Mucosa of stomach (tissue), 1 donor: Measurements from ENCODE around the gene PDE1A.

Source experiments
- H3K27me3 ChIP-seq: one replicate; pipeline ENCODE4 v1.7.0; 2013; ENCODE audit warnings: mild to moderate bottlenecking, low read length; ENCODE audit not compliant: control insufficient read depth, insufficient read depth
- H3K36me3 ChIP-seq: one replicate; pipeline ENCODE4 v1.7.0; 2013; ENCODE audit warnings: low read length; ENCODE audit not compliant: control insufficient read depth, insufficient read depth
- H3K4me1 ChIP-seq: one replicate; pipeline ENCODE4 v1.7.0; 2013; ENCODE audit warnings: mild to moderate bottlenecking, low read length; ENCODE audit not compliant: control insufficient read depth, insufficient read depth
- H3K4me3 ChIP-seq: one replicate; pipeline ENCODE4 v1.7.0; 2013; ENCODE audit warnings: low read length
- H3K9ac ChIP-seq: one replicate; pipeline ENCODE4 v1.7.0; 2013; ENCODE audit warnings: mild to moderate bottlenecking, low read length, moderate library complexity
- H3K9me3 ChIP-seq: one replicate; pipeline ENCODE4 v1.7.0; 2013; ENCODE audit warnings: mild to moderate bottlenecking, low read length, moderate library complexity; ENCODE audit not compliant: control insufficient read depth
- donor health status: Pancreatic carcinoma.

Gene PDE1A

DNA sequence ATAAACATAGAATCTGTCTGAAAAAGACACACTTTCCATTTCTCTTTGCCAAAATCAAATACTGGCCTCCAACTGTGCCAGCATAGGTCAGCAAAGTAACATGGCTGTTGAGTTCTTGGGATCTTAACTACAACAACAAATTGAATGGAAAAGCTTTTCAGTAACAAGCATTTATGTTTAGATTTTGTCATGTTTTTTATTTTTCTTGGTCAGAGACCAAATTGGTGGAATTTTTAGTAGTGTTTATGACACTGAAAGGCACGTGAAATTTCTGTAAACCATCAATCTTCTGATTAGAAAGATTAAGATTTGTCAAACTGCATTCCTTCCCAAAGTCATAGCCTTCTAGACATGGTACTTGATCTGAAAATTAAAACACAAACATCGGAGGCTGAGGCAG, 77.6 kb downstream of the PDE1A start:
- no peak overlapping the region for H3K9ac ChIP-seq
- no peaks in the 10 kb centered on the region for H3K9me3 ChIP-seq
- H3K27me3 ChIP-seq = no peaks in the 10 kb centered on the region
- no peaks in the 10 kb centered on the region for H3K36me3 ChIP-seq
- no peak overlapping the region for H3K4me3 ChIP-seq
- no peaks in the 10 kb centered on the region for H3K4me1 ChIP-seq

DNA sequence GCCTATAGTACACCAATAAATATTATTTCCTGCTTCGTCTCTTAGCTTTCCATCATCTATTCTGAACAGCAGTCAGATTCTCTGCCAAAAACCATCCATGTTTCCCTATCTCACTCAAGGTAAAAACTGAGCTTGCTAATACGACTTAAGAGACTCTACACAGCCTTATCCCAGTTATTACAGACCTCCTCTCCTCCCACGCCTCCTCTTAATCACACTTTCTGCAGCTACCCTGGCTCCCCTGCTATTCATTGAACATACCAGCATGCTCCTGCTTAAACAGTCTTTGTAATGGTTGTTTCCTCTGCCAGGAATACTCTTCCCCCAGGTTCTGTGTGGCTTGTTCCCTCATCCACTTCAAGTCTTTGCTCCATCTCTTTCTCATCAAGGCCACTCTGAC, 81.5 kb downstream of the PDE1A start:
- H3K27me3 ChIP-seq = no peaks in the 10 kb centered on the region
- no peaks in the 10 kb centered on the region for H3K4me1 ChIP-seq
- H3K4me3 ChIP-seq = no peak overlapping the region
- no peaks in the 10 kb centered on the region for H3K36me3 ChIP-seq
- H3K9ac ChIP-seq = no peak overlapping the region
- H3K9me3 ChIP-seq = no peaks in the 10 kb centered on the region

DNA sequence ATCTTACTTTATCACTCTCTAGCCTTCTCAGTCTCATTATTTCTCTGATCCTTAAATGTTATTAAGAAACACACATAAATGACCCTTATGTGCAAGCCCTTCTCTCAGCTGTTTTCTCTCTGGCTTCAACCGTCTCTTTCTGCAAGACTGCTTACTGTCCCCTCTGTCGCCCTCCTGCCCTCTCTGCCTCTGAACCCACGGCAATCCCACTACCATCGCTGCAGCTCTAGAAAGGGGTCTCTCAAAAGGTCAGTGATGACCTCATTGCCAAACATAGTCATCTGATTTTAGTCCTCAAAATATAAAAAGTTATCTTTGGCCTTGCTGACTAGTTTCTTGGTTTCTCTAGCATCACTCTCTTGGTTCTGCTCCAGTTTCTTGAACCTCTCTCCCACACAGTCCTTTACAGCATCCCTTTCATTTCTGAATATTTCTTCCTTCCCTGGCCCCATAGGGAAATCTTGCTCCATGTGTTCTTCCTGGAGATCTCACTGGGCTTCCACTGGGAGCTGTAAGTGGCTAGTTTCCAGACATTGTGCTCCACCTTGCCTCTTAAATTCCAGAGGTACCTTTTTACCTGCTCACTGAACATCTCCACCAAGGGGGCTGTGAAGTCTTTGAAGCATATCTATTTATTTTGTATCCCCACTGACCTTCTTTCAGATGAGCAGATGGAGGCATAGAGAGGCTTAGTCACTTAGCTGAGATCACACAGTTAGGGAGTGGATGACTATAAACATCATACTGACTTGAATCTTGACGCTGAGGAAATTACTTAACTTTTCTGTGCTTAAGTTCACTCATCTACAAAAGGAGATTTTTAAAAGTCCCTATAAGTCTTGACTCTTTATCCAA, 96.2 kb downstream of the PDE1A start:
- H3K9me3 ChIP-seq = no peaks in the 10 kb centered on the region
- H3K27me3 ChIP-seq = no peaks in the 10 kb centered on the region
- no peaks in the 10 kb centered on the region for H3K4me1 ChIP-seq
- no peak overlapping the region for H3K4me3 ChIP-seq
- H3K36me3 ChIP-seq = no peaks in the 10 kb centered on the region
- no peak overlapping the region for H3K9ac ChIP-seq

DNA sequence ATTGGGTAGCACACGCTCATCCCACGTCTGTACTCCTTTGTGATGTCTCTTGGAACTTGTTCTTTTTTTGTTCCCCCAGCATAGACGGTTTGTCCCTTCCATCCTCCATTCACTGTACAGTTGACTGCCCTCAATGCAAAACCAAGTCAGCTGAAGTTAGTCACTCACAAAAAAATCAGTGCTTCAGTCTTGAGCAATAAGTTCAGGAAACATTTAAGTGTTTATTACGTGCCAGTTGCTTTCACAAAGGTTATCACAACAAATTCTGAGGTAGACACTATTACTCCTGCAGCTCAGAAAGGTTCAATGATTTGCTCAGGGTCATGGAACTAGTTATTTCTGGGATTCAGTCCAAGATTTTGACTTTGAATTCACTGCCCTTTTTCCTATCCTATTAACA, 102.2 kb downstream of the PDE1A start:
- Histone ChIP-seq H3K4me1 (no peaks in the 10 kb centered on the region), H3K27me3 (no peaks in the 10 kb centered on the region), H3K4me3 (no peak overlapping the region), H3K36me3 (no peaks in the 10 kb centered on the region), H3K9me3 (no peaks in the 10 kb centered on the region), H3K9ac (no peak overlapping the region)

DNA sequence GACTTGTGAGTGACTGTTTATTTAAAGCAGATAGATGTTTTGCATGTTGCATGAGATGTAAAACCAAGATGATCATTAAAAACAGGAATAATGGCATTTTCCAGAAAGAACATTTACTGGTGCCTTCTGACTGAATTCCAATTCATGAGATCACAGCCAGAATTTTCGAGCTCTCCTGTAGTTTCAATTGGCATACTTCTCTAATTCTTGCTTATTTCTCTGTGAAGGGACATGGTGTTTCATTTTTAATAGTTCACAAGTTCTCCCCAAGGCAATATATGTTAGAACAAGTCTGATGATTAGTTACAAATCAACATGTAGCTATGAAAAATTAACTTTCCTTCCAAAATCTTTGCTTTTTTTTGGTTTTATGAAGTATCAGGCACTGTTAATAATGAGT, 105.7 kb downstream of the PDE1A start:
- H3K36me3 ChIP-seq = no peaks in the 10 kb centered on the region
- H3K9ac ChIP-seq = no peak overlapping the region
- H3K4me3 ChIP-seq = no peak overlapping the region
- no peaks in the 10 kb centered on the region for H3K4me1 ChIP-seq
- no peaks in the 10 kb centered on the region for H3K27me3 ChIP-seq
- no peaks in the 10 kb centered on the region for H3K9me3 ChIP-seq

DNA sequence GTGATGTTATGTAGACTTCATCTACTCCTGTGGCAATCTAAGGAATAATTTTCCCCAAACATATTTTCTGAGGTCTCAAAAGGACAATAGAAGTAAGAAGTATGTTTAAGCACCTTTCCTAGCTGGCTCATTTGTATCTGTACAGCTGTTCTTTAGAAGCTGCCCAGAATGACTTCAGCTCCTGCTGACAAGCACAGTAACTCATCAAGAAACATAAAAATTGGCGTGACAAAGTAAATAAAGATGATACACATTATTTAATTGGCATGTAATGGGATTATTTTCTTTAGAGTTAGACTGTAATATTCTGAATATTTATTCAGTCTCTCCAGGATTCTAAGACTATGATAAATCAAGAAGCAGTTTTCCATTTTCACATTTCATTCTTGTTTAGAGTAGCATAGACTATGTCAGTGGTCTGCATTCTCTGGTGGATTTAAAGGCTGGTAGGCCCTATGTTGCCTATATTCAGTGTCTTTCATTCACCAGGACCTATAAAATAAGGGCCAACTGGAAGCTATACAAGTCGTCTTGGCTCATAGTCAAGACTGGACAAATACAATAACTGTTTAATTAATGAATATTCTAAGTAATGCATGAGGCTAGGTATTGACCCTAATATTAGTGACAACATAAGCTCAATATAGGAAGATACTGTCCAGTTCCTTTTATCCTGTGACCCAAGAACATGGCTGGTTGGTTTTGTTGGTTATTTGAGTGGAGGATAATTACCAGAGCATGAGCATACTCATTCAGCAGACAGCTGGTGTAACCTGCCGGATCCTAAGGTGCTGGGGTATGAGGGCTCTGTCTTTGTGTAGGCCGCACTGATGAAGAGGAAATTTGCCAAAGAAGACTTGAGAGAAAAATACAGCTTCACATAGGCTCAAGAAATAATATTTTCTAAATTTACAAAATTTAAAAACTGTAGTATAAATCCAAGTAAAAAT, 107.0 kb downstream of the PDE1A start:
- Histone ChIP-seq H3K4me1 (no peaks in the 10 kb centered on the region), H3K9ac (no peak overlapping the region), H3K27me3 (no peaks in the 10 kb centered on the region), H3K36me3 (no peaks in the 10 kb centered on the region), H3K4me3 (no peak overlapping the region), H3K9me3 (no peaks in the 10 kb centered on the region)

DNA sequence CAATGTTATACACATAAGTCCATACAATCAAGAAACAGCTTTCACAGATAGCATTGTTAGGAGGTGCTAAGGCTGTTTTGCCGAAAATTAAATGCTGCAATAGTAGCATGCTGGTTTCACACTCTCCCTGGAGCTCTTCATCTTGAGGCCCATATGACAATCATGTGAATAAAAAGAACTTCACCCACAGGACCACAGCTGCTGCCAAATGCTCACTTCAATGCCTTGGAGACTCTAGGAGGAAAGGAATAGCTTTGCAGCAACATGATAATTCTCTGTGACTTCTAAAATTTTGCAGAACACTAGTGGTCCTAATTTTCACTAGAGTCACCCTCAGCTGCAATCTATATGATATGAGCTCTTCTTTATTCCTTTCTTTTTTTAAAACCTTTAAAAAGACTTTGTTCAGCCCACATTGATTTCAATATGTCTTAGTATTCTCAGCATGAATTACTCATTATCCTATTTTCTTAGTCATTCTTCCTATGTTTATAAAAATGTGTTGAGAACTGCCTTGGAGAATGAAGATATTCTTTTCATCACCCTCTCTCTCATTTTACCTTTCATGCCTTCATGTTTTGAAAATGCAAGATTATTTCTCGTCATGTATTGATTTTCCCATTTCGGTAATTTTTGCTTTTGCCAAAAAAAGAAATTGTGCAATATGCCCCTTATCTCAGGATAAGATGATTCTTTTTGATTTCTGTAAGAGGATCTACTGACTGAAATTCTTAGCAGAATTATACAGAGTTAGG, 108.2 kb downstream of the PDE1A start:
- no peaks in the 10 kb centered on the region for H3K9me3 ChIP-seq
- H3K9ac ChIP-seq = no peak overlapping the region
- no peaks in the 10 kb centered on the region for H3K27me3 ChIP-seq
- no peak overlapping the region for H3K4me3 ChIP-seq
- H3K36me3 ChIP-seq = no peaks in the 10 kb centered on the region
- no peaks in the 10 kb centered on the region for H3K4me1 ChIP-seq

DNA sequence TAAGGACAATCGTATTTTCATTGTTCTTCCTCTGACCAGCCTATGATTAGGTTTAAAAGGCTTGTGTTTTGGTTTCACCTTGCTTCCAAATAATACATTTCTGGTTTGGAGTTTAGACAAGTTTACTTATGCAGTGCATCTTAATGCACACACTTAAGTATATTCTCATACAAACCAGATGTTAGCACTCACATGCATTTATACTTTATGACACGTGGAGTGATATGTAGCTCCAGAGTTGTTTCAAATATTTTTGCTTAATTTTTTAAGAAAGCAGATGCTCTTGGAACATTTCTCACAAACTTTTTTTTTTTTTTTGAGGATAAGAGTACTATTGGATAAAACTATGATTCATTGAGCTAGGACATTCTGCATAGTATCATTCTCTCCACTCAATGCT, 109.9 kb downstream of the PDE1A start:
- no peak overlapping the region for H3K4me3 ChIP-seq
- H3K4me1 ChIP-seq = no peaks in the 10 kb centered on the region
- no peaks in the 10 kb centered on the region for H3K27me3 ChIP-seq
- H3K9ac ChIP-seq = no peak overlapping the region
- H3K9me3 ChIP-seq = no peaks in the 10 kb centered on the region
- H3K36me3 ChIP-seq = no peaks in the 10 kb centered on the region

DNA sequence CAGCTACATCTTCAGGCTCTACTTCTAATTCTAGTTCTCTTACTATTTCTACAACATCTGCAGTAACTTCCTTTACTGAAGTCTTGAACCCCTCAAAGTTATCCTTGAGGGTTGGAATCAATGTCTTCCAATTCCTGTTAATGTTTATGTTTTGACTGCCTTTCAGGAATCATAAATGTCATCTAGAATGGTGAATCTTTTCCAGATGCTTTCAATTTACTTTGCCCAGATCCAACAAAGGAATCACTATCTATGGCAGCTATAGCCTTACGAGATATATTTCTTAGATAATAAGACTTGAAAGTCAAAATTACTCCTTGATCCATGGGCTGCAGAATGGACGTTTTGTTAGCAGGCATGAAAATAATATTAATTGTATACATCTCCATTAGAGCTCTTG, 123.9 kb downstream of the PDE1A start:
- Histone ChIP-seq H3K36me3 (no peaks in the 10 kb centered on the region), H3K9me3 (no peaks in the 10 kb centered on the region), H3K4me3 (no peak overlapping the region), H3K9ac (no peak overlapping the region), H3K27me3 (no peaks in the 10 kb centered on the region), H3K4me1 (no peaks in the 10 kb centered on the region)

DNA sequence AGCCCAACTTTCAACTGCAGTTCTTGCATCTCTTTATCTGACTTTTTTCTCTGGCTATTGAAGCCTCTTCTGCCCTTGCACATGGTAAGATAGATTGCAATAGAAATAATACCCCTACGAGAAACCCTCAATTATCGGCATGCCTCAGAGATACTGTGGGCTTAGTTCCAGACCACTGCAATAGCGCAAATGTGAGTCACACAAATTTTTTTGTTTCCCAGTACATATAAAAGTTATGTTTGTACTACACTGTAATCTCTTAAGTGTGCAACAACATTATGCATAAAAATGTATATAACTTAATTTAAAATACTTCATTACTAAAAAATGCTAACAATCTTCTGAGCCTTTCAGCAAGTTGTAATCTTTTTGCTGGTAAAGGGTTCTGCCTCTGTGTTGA, 124.7 kb downstream of the PDE1A start:
- Histone ChIP-seq H3K9me3 (no peaks in the 10 kb centered on the region), H3K4me1 (no peaks in the 10 kb centered on the region), H3K9ac (no peak overlapping the region), H3K4me3 (no peak overlapping the region), H3K36me3 (no peaks in the 10 kb centered on the region), H3K27me3 (no peaks in the 10 kb centered on the region)

DNA sequence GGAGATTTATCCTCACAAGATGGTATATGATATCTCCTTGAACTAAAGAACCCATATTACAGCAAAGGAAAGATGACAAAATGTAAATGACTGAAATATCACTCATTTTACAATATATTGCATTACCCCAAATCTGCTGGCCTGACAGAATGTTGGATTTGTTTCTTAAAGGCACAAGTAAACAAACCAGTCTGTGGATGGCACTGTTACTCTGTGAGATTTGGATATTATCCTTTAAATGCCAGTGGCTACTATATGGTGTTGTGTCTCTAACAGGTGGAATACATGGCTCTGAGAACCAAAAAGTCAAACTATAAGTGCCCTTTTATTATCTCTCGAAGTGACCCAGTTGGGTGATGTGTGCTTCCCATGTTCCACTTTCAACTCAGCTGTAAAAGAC, 125.7 kb downstream of the PDE1A start:
- no peak overlapping the region for H3K9ac ChIP-seq
- H3K27me3 ChIP-seq = no peaks in the 10 kb centered on the region
- H3K9me3 ChIP-seq = no peaks in the 10 kb centered on the region
- no peak overlapping the region for H3K4me3 ChIP-seq
- H3K36me3 ChIP-seq = no peaks in the 10 kb centered on the region
- H3K4me1 ChIP-seq = no peaks in the 10 kb centered on the region

DNA sequence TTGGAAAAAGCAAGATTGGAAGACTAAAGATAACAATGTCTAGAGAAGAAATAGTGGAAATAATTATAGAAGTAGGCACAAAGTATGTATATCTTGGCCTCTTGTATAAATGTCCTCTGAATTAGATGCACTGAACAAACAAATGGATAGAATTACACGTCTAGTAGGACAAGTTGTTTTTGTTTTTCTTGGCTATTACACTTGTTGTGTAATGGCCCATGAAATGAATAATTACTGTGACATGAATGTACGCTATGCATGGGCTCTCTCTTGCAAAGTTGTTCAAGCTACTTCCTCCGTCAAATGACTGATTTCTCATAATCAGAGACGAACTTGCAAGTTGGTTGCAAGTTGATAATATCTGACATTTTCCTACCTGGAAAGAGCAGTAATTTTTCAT, 126.2 kb downstream of the PDE1A start:
- H3K27me3 ChIP-seq = no peaks in the 10 kb centered on the region
- no peaks in the 10 kb centered on the region for H3K36me3 ChIP-seq
- no peak overlapping the region for H3K9ac ChIP-seq
- no peak overlapping the region for H3K4me3 ChIP-seq
- H3K9me3 ChIP-seq = no peaks in the 10 kb centered on the region
- no peaks in the 10 kb centered on the region for H3K4me1 ChIP-seq
